Endodermal cell (in vitro differentiated cells): Measurements from ENCODE around the gene TOM1L2. TPM values are rescaled to one million over a fixed set of nuclear protein-coding genes. Genes with fewer than 3 reads are reported as not detected.

Experiments used
- DNase-seq: peaks from one replicate; pipeline ENCODE4 v3.0.0-alpha.2; 2017
- H3K27ac ChIP-seq: 2 replicates; pipeline ENCODE4 v1.5.1; 2013; ENCODE audit warnings: mild to moderate bottlenecking, low read depth, low read length, moderate library complexity
- H3K27me3 ChIP-seq: 2 replicates; pipeline ENCODE4 v1.6.1; 2013; ENCODE audit warnings: mild to moderate bottlenecking, low read length, moderate library complexity; ENCODE audit not compliant: insufficient read depth, control insufficient read depth, poor library complexity, severe bottlenecking
- H3K36me3 ChIP-seq: 2 replicates; pipeline ENCODE4 v1.7.0; 2013; ENCODE audit warnings: mild to moderate bottlenecking, low read length, moderate library complexity; ENCODE audit not compliant: control insufficient read depth, insufficient read depth
- H3K4me1 ChIP-seq: one replicate; pipeline ENCODE4 v1.7.0; 2013; ENCODE audit warnings: low read length; ENCODE audit not compliant: control insufficient read depth, insufficient read depth
- H3K4me3 ChIP-seq: 2 replicates; pipeline ENCODE4 v1.5.1; 2013; ENCODE audit warnings: mild to moderate bottlenecking, low read length, moderate library complexity
- H3K9ac ChIP-seq: 2 replicates; pipeline ENCODE4 v1.6.1; 2013; ENCODE audit warnings: mild to moderate bottlenecking, low read length, moderate library complexity; ENCODE audit not compliant: poor library complexity, severe bottlenecking; ENCODE audit errors: extremely low read depth
- H3K9me3 ChIP-seq: 2 replicates; pipeline ENCODE4 v1.6.1; 2013; ENCODE audit warnings: mild to moderate bottlenecking, low read length, moderate library complexity; ENCODE audit not compliant: control insufficient read depth
- H3K27ac Mint-ChIP-seq: 2 replicates; pipeline ENCODE4 v1.8.0; 2020; ENCODE audit warnings: mixed read lengths
- H3K27me3 Mint-ChIP-seq: 2 replicates; pipeline ENCODE4 v1.8.0; 2021; ENCODE audit warnings: mild to moderate bottlenecking, mixed read lengths; ENCODE audit not compliant: insufficient read depth
- H3K36me3 Mint-ChIP-seq: 2 replicates; pipeline ENCODE4 v1.8.0; 2020; ENCODE audit warnings: low read depth, mixed read lengths
- H3K4me1 Mint-ChIP-seq: 2 replicates; pipeline ENCODE4 v1.8.0; 2020; ENCODE audit warnings: mixed read lengths
- H3K4me3 Mint-ChIP-seq: 2 replicates; pipeline ENCODE4 v1.8.0; 2020; ENCODE audit warnings: mild to moderate bottlenecking, moderate library complexity, mixed read lengths
- H3K9me3 Mint-ChIP-seq: 2 replicates; pipeline ENCODE4 v1.8.0; 2020; ENCODE audit warnings: mild to moderate bottlenecking, mixed read lengths
- WGBS, 2 experiments: methylation state at CpG; one replicate each; pipeline versions ENCODE4 v1.1.5 to v1.1.7; 2013; ENCODE audit warnings: missing lambda C conversion rate in 2 of 2, mixed read lengths in 1 of 2; ENCODE audit not compliant: insufficient coverage in 1 of 2, insufficient read length in 1 of 2; 5-methylcytosine and 5-hydroxymethylcytosine counted together
- total RNA-seq, 2 donors: library from RNA; stranded (reverse); fragmentation: NEBNext Ultra II Directional in 1 of 2; extraction: Animal tissue kit (Norgen Biotek cat#: 25700) in 1 of 2; gene quantifications; 2 replicates in 1 of 2; 3 replicates in 1 of 2; pipeline ENCODE4 v1.2.1, GENCODE V29; 2021
- TF ChIP-seq, protein P1 (sequence below): fragments of 200-600 bp; sonication (generic); conservative IDR thresholded peaks from 2 replicates; pipeline ENCODE4 v1.5.0; 2021; ENCODE audit warnings: antibody characterized with exemption, mild to moderate bottlenecking

The TOM1L2 gene
- total RNA-seq, 2 donors from 2014 or later: 10.2 to 11.5 TPM

GRCh38 chr17:17933775-17934174 lies 38.4 kb downstream of the TOM1L2 start:
- no peaks in the 10 kb centered on the region for H3K9me3 Mint-ChIP-seq
- H3K4me1 Mint-ChIP-seq: peaks cover 35% of the 10 kb centered on the region
- H3K27me3 Mint-ChIP-seq: no peaks in the 10 kb centered on the region
- Histone ChIP-seq H3K27me3 (no peaks in the 10 kb centered on the region), H3K4me3 (no peak overlapping the region), H3K27ac (no peak overlapping the region), H3K4me1 (peaks cover 18% of the 10 kb centered on the region), H3K36me3 (no peaks in the 10 kb centered on the region), H3K9me3 (no peaks in the 10 kb centered on the region), H3K9ac (no peak overlapping the region)
- H3K36me3 Mint-ChIP-seq: no peaks in the 10 kb centered on the region
- no peak overlapping the region for H3K4me3 Mint-ChIP-seq
- TF ChIP-seq, protein P1, sequence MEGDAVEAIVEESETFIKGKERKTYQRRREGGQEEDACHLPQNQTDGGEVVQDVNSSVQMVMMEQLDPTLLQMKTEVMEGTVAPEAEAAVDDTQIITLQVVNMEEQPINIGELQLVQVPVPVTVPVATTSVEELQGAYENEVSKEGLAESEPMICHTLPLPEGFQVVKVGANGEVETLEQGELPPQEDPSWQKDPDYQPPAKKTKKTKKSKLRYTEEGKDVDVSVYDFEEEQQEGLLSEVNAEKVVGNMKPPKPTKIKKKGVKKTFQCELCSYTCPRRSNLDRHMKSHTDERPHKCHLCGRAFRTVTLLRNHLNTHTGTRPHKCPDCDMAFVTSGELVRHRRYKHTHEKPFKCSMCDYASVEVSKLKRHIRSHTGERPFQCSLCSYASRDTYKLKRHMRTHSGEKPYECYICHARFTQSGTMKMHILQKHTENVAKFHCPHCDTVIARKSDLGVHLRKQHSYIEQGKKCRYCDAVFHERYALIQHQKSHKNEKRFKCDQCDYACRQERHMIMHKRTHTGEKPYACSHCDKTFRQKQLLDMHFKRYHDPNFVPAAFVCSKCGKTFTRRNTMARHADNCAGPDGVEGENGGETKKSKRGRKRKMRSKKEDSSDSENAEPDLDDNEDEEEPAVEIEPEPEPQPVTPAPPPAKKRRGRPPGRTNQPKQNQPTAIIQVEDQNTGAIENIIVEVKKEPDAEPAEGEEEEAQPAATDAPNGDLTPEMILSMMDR: peak; percentile 16
- DNase-seq: no peak
- no peak overlapping the region for H3K27ac Mint-ChIP-seq

DNA sequence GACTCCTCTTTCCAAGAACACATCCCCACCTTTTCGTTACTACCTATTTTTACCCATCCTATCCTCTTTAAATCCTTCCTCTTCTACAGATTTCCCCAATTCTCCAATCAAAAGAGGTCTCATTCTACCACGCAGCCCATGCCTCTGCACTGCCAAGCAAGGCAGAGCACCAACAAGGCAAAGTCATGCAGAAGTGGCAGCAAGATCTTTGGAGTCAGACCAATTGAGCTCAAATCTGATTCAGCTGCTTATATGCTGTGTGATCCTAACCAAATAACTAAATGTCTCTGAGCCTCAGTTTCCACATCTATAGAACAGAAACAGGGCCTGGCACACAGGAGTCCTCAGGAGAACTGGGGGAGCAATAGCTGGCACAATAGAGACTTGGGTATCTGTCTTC lies 41.0 kb downstream of the TOM1L2 start:
- H3K36me3 Mint-ChIP-seq: no peaks in the 10 kb centered on the region
- H3K27ac ChIP-seq: no peak overlapping the region
- no peak overlapping the region for H3K27ac Mint-ChIP-seq
- H3K4me1 ChIP-seq: no peaks in the 10 kb centered on the region
- H3K4me3 ChIP-seq: no peak overlapping the region
- H3K27me3 Mint-ChIP-seq: no peaks in the 10 kb centered on the region
- H3K9ac ChIP-seq: no peak overlapping the region
- H3K4me3 Mint-ChIP-seq: no peak overlapping the region
- H3K9me3 ChIP-seq: no peaks in the 10 kb centered on the region
- H3K27me3 ChIP-seq: no peaks in the 10 kb centered on the region
- H3K36me3 ChIP-seq: no peaks in the 10 kb centered on the region
- 92 to 100% methylated on average over 1 to 2 of the region's 2 CpGs for WGBS, 2 experiments
- TF ChIP-seq, protein P1: no peak
- peaks cover 31% of the 10 kb centered on the region for H3K4me1 Mint-ChIP-seq
- H3K9me3 Mint-ChIP-seq: no peaks in the 10 kb centered on the region
- DNase-seq: no peak

DNA sequence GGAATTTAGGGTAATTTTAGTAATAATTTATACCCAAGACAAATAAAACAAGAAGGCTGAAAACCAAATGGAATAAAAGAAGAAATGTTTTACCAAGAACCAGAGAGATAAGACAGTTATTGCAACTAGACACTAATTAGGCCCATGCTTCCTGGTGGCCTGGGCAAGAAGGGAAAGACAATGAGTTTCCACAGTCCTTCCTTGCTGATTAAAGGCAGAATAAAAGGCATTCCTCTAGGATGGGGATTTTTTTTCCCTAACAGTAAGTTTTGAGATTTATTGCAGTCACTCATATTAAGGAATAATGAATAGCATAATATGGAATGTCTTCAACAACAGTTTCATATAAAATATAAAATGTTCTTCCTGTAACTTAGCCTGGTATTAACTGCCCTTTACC lies 41.5 kb downstream of the TOM1L2 start:
- Histone ChIP-seq H3K4me3 (no peak overlapping the region), H3K27ac (no peak overlapping the region), H3K9me3 (no peaks in the 10 kb centered on the region), H3K36me3 (no peaks in the 10 kb centered on the region), H3K27me3 (no peaks in the 10 kb centered on the region), H3K4me1 (no peaks in the 10 kb centered on the region), H3K9ac (no peak overlapping the region)
- TF ChIP-seq, protein P1: no peak
- no peaks in the 10 kb centered on the region for H3K9me3 Mint-ChIP-seq
- peaks cover 26% of the 10 kb centered on the region for H3K4me1 Mint-ChIP-seq
- no peak overlapping the region for H3K4me3 Mint-ChIP-seq
- H3K27ac Mint-ChIP-seq: no peak overlapping the region
- no peaks in the 10 kb centered on the region for H3K36me3 Mint-ChIP-seq
- no peaks in the 10 kb centered on the region for H3K27me3 Mint-ChIP-seq
- no peak for DNase-seq
